Psoas muscle (tissue), 8 donors: ENCODE data around the gene GTF2H2. TPM values are rescaled to one million over a fixed set of nuclear protein-coding genes. Genes with fewer than 3 reads are reported as not detected.
"Not testable (repeated sequence)": the region's sequence is repeated elsewhere in the genome, so short reads cannot be mapped to it uniquely, and the experiment has no call there.

Experiments used
- ATAC-seq, 4 donors: fragments of 200-7000 bp; cut with Tn5 transposase; one replicate each; pipeline ENCODE4 v1.9.1; 2020; ENCODE audit warnings: moderate library complexity in 3 of 4, mild to moderate bottlenecking in 2 of 4
- DNase-seq, 2 donors: peaks; one replicate each; pipeline ENCODE4 v3.0.0-alpha.2; 2020
- H3K27ac ChIP-seq: fragments of 200-600 bp; one replicate; pipeline ENCODE4 v1.8.0; 2022
- H3K27me3 ChIP-seq, 3 donors: fragments of 200-600 bp in 1 of 3; one replicate each; pipeline versions ENCODE4 v1.6.1 to v1.8.0; 2013 to 2022; ENCODE audit warnings: low read length in 2 of 3, mild to moderate bottlenecking in 2 of 3, moderate library complexity in 1 of 3; ENCODE audit not compliant: insufficient read depth in 3 of 3
- H3K36me3 ChIP-seq, 2 donors: fragments of 200-600 bp in 1 of 2; one replicate each; pipeline versions ENCODE4 v1.6.1 to v1.8.0; 2013 to 2022; ENCODE audit warnings: low read depth in 1 of 2, mild to moderate bottlenecking in 1 of 2, moderate library complexity in 1 of 2; ENCODE audit not compliant: insufficient read depth in 1 of 2
- H3K4me1 ChIP-seq: fragments of 200-600 bp; one replicate; pipeline ENCODE4 v1.8.0; 2022
- H3K4me3 ChIP-seq: fragments of 200-600 bp; one replicate; pipeline ENCODE4 v1.8.0; 2022; ENCODE audit warnings: mild to moderate bottlenecking
- H3K9me3 ChIP-seq: fragments of 200-600 bp; one replicate; pipeline ENCODE4 v1.8.0; 2022
- WGBS, 3 donors: extraction: QIAGEN DNeasy Blood & Tissue Kit; methylation state at CpG; one replicate each; pipeline versions ENCODE4 v1.1.6 to v1.1.7; 2013; 5-methylcytosine and 5-hydroxymethylcytosine counted together
- intact Hi-C, 2 donors: fragments of 100-400 bp; cut with DNase I; formaldehyde crosslinking; loops; one replicate each; pipeline versions ENCODE4 v1.11.0 to v1.14.2; 2022
- long read RNA-seq, 2 donors: library from polyadenylated mRNA; unstranded; transcript quantifications; one replicate each; pipeline ENCODE4 v2.0.0, GENCODE V29; 2021
- polyA plus RNA-seq, 3 donors: library from polyadenylated mRNA; stranded (reverse); fragments of 200-250 nt; gene quantifications; one replicate each; pipeline ENCODE4 v1.2.3, GENCODE V29; 2013
- total RNA-seq, 4 donors: library from RNA; stranded (reverse); fragmentation: NEBNext Ultra II Directional in 2 of 4; extraction: Animal tissue kit (Norgen Biotek cat#: 25700) in 2 of 4; gene quantifications; one replicate each; pipeline versions ENCODE4 v1.2.1 to v1.2.4, GENCODE V29; 2021 to 2023
- donor health status: healthy with polysubstance abuse.
- donor health status: DM: no; HTN: no; CAD: no; lungs with moderate emphysema.
- donor health status: Bipolar disorder and iron deficiency.
- donor health status: healthy.
- donor health status: DM: yes; HTN: yes; CAD: no.
- donor health status: DM: no; HTN: no; CAD: no.
- donor health status: DM: no; HTN: no; CAD: no.
- donor health status: DM: yes; HTN: yes; CAD: no.

GTF2H2 gene
- 10 to 100 TPM in 1 of 4 donors, 1 to 10 TPM in 3; 7.5 to 13.3 (median 8.6) TPM for total RNA-seq
- polyA plus RNA-seq = 10 to 100 TPM in 1 of 3 donors, 1 to 10 TPM in 2; 7.1 to 21.3 (median 8.7) TPM
- long read RNA-seq, donor 1, full-length matches to known transcripts = 1 of 6 reads
- long read RNA-seq, donor 1, partial matches to known transcripts = 2 of 6 reads
- long read RNA-seq, donor 1, other reads (novel, unspliced or antisense) = 3 of 6 reads
- long read RNA-seq, donor 2, full-length matches to known transcripts = 7 of 17 reads
- long read RNA-seq, donor 2, partial matches to known transcripts = 5 of 17 reads
- long read RNA-seq, donor 2, other reads (novel, unspliced or antisense) = 5 of 17 reads

DNA sequence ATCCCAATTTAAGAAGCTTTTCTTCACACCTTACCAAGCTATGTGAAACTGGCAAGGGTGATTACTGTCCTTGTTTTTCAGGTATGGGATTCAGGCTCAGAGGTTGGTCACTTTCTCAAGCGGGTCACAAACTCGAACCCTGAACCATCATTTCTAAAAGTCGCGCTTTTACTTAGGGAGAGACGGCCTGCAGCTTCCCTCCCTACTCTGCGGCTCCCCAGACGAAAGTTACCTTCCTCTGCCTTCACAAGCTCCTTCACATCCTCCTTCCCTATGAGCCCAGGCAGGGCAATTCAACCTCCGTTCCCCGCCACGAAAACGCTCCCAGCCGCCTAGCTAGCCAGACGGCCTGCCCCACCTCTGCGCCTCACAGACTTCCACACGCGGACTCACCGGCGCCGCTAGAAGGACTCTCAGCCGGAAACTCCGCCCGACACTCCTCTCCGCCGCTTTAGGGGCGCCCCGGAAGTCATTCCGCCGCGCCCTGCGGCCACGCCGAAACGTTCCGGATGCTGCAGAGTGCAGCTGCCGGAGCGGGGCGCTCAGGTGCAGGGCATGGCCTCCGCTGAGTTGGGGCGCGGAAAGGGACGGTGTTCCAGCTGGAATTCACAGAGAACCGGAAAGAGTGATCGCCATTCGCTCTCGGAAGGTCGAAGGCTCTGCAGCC lies at the start of gene GTF2H2:
Gene GTF2H2, minus strand, starts transcription at position 415 of the 667 bp plus-strand sequence. CDS start 4,913 bp downstream, outside the sequence.
- H3K4me1 ChIP-seq, H3K27me3 ChIP-seq, H3K4me3 ChIP-seq, DNase-seq, intact Hi-C loops, H3K27ac ChIP-seq, H3K9me3 ChIP-seq, H3K36me3 ChIP-seq: not testable (repeated sequence)
- peak; percentile 82 to 100 (median 99) for ATAC-seq
- WGBS, 3 donors = no CpG with 5 or more reads among the region's 46 CpGs

DNA sequence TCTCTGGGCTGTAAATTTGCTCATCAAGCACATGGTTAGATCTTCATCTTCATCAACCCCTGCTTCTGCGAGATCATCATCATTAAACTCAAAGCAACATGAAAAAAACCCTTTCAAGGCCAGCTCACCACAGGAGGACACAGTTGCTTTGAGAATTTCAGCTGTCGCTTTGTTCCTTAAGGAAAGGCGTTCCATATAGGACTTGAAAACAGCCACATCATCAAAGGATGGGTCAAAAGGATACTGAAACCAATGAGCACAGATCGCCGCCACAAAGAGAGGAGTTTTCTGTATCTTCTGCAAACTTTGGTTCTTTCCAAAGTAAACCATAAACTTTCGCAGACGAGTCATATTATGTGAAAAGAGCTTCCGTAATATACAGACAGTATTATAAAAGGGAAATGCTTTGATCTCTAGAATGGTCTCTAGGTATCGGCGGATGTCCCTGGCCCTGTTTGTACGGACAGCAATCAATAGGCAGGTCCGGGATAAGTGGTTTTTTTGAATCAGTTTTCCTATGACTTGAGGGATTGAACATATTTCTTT lies 42.3 kb upstream of the GTF2H2 start:
- no CpG with 5 or more reads among the region's 12 CpGs for WGBS, 3 donors
- H3K9me3 ChIP-seq, H3K27me3 ChIP-seq, H3K27ac ChIP-seq, H3K4me3 ChIP-seq, ATAC-seq, H3K4me1 ChIP-seq, DNase-seq, intact Hi-C loops, H3K36me3 ChIP-seq: not testable (repeated sequence)

DNA sequence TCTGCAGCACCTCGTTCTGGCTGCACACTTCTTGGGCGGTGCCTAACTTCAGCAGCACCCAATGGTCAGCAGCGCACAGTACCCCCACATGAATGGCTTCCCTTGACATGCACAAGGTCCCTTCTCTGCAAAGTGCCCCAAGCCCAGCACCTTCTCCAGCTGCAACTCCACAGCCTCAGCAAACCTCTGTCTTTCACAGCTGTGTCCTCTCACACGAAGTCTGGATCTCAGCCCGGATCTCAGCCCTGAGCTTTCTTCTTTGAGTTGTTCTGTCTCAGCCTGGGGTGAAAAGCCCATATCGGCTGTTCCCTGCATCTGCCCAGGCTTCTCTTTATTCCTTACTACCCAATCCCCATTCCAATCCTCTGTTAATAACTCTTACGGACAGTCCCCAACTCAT lies 32.5 kb upstream of the GTF2H2 start:
- no CpG with 5 or more reads among the region's 7 CpGs for WGBS, 3 donors
- H3K9me3 ChIP-seq, H3K27ac ChIP-seq, intact Hi-C loops, ATAC-seq, DNase-seq, H3K4me3 ChIP-seq, H3K36me3 ChIP-seq, H3K4me1 ChIP-seq, H3K27me3 ChIP-seq: not testable (repeated sequence)

DNA sequence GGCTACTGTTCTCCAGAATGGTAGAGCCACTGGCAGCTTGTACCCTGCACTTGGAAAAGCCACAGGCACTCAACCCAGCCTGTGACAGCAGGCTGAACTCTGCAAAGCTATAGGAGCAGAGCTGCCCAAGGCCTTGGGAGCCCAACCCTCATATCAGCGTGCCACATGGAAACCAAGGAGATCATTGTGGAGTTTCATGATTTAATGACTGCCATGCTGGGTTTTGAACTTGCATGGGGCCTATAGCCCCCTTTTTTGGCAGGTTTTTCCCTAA lies 30.4 kb upstream of the GTF2H2 start:
- no CpG with 5 or more reads among the region's 1 CpG for WGBS, 3 donors
- H3K27ac ChIP-seq, H3K27me3 ChIP-seq, ATAC-seq, H3K4me3 ChIP-seq, H3K36me3 ChIP-seq, H3K9me3 ChIP-seq, H3K4me1 ChIP-seq, intact Hi-C loops, DNase-seq: not testable (repeated sequence)

DNA sequence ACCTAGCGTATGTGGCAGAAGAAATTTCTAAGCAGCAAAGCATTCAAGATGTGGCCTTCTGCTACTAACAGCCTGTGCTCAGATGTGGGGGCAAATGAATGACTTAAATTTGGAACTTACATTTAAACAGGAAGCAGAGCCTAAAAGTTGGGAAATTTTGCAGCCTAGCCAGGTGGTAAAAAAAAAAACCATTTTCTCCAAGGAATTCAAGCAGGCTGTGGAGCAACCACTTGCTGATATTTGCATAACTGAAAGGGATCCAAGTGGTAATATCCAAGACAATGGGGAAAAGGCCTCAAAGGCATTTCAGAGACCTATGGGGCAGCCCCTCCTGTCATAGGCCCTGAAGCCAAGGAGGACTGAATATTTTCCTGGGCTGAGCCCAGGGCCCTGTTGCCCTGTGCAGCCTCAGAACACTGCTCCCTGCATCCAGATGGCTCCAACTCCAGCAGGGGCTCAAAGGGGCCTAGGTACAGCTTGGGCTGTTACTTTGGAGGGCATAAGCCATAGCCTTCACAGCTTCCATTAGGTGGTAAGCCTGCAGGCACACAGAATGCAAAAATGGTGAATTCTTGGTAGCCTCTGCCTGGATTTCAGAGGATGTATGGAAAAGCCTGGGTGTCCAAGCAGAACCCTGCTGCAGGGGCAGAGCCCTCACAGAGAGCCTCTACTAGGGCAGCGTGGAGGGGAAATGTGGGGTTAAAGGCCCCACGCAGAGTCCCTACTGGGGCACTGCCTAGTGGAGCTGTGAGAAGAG lies 29.9 kb upstream of the GTF2H2 start:
- H3K4me1 ChIP-seq, H3K36me3 ChIP-seq, H3K4me3 ChIP-seq, H3K27ac ChIP-seq, intact Hi-C loops, H3K9me3 ChIP-seq, H3K27me3 ChIP-seq: not testable (repeated sequence)
- DNase-seq (peak in 1 of 2 donors; percentile 33), ATAC-seq (peak in 1 of 4 donors; percentile 41)
- 89 to 100% (median 93%) methylated on average over 2 of the region's 3 CpGs for WGBS, 3 donors

DNA sequence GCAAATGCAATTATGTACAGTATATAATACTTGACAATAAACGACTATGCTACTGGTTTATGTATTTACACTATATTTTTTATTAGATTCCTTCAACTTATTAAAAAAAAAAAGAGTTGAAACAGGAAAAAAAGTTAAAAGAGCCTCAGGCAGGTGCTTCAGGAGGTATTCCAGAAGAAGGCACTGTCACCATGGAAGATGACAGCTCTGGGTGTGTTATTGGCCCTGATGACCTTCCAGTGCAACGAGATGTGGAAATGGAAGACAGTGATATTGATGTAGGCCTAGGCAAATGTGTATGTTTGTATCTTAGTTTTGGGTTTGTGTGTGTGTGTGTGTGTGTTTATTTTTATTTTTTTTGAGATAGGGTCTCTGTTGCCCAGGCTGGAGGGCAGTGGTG lies 22.3 kb upstream of the GTF2H2 start:
- H3K9me3 ChIP-seq, H3K4me1 ChIP-seq, intact Hi-C loops, H3K27ac ChIP-seq, H3K36me3 ChIP-seq, ATAC-seq, H3K27me3 ChIP-seq, DNase-seq, H3K4me3 ChIP-seq: not testable (repeated sequence)
- WGBS, 3 donors = 35 to 85% (median 71%) methylated on average over 1 of the region's 2 CpGs

DNA sequence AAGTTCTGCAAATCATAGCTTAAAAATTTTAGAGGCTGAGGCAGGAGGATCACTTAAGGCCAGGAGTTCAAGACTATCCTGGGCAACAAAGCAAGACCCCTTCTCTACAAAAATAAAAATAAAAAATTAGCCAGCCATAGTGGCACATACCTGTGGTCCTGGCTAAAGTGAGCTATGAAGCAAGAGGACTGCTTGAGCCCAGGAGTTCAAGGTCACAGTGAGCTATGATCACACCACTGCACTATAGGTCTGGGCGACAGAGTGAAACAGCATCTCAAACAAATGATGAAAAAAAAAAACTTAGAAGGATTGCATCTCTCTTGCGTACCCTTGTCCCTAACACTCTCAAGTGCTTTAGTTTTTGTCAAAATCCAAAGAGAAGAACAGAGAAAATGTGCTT lies 21.3 kb upstream of the GTF2H2 start:
- H3K27ac ChIP-seq, H3K9me3 ChIP-seq, ATAC-seq, H3K27me3 ChIP-seq, H3K36me3 ChIP-seq, intact Hi-C loops, H3K4me1 ChIP-seq, H3K4me3 ChIP-seq, DNase-seq: not testable (repeated sequence)
- 91 to 96% methylated on average over 1 to 2 of the region's 2 CpGs; no CpG with 5 or more reads in 1 of the 3 donors for WGBS, 3 donors

DNA sequence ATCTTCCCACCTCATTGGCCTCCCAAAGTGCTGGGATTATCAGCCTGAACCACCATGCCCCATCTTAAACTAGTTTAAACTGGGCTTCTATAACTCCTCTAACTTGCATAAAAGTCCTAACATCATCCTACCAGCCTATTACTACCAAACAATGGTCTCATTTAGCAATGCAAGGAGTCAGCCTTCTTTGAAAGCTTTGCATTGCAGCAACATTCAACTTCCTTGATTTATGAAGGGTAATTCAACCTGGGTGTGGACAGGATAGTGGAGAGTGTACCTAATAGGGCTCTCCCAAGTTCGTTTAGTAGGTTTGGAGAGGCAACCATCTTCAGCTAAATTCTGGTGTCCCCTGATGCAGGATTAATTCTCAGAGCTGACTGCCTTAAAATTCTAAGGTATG lies 18.7 kb upstream of the GTF2H2 start:
- intact Hi-C loops, DNase-seq, H3K27ac ChIP-seq, ATAC-seq, H3K4me3 ChIP-seq, H3K36me3 ChIP-seq, H3K9me3 ChIP-seq, H3K27me3 ChIP-seq, H3K4me1 ChIP-seq: not testable (repeated sequence)
- WGBS, 3 donors = no CpG with 5 or more reads among the region's 1 CpG

DNA sequence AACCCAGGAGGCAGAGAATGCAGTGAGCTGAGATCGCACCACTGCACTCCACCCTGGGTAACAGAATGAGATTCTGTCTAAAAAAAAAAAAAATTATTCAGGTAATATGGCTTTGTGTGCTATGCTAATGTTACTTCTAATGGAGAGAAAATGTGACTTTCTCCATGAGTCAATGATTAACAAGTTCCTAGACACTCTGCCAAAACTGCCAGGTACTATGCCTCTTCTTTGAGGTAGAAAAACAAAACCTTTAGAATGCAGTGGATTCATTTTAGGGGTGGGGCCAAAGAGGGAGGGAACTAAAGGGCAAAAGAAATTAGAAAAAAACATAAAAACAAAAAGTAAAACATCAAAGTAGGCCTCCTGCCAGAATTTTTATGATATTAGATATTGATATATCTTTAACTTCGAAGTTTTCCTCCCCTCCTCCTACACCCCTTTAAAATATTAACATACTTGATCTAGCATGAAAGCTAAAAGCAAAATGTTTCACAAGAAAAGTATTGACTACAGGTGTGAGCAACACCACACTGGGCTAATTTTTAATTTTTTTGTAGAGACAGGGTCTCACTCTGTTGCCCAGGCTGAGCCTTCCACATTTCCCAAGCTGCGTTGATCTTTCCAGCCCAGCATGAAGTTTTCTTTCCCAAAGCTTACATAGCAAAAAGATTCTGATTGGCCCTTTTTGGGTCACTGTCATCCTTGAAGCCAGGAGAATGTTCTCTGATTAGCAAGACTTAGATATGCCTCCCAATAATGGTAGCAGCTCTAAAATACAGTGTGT lies 17.0 kb upstream of the GTF2H2 start:
- DNase-seq, H3K4me3 ChIP-seq, H3K9me3 ChIP-seq, H3K4me1 ChIP-seq, H3K36me3 ChIP-seq, intact Hi-C loops, H3K27ac ChIP-seq, H3K27me3 ChIP-seq, ATAC-seq: not testable (repeated sequence)
- WGBS, 3 donors = no CpG with 5 or more reads among the region's 3 CpGs

DNA sequence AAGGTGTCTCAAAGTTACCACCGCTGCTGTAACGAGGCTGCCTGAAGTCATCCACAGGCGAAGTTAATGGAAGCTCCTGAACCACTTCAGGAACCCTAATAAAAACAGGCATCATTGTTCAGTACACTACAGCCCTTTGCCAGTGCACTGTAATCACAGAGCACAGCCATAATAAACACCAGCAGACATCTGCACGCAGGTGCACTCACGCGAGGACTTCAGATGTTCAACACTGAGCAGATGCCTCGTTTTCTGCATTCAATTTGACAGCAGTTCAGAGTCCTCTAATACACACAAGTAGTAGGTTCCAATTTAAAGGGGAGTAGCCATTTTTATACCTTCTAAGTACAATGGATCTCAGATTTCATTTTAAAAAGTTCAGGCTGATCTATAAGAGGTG lies 15.4 kb upstream of the GTF2H2 start:
- DNase-seq, intact Hi-C loops, ATAC-seq, H3K4me1 ChIP-seq, H3K9me3 ChIP-seq, H3K4me3 ChIP-seq, H3K27ac ChIP-seq, H3K36me3 ChIP-seq, H3K27me3 ChIP-seq: not testable (repeated sequence)
- no CpG with 5 or more reads among the region's 7 CpGs for WGBS, 3 donors
